Measurements from ENCODE around the gene GDF11.

Gene GDF11

DNA sequence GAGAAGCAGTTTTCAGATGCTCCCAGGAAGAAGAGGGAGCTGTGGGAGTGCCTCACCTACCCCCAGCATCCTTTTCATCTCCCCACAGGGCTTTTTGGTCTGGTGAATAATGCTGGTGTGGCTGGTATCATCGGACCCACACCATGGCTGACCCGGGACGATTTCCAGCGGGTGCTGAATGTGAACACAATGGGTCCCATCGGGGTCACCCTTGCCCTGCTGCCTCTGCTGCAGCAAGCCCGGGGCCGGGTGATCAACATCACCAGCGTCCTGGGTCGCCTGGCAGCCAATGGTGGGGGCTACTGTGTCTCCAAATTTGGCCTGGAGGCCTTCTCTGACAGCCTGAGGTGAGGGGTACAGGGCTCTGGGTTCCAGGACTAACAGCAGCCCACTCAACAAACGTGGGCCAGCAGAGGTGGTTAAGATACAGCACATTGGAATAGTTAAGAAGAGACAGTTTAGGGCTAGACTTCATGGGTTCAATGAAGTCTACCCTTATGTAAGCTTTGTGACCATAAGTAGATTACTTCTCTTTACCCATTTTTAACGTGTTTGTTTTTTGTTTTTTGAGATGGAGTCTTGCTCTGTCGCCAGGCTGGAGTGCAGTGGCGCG, 21.2 kb upstream of the GDF11 start:
- no peaks in the 10 kb centered on the region for H3K9me3 ChIP-seq (ENCODE audit: low read length)
- peaks cover 33% of the 10 kb centered on the region for H3K36me3 ChIP-seq (ENCODE audit: insufficient read depth, low read length)
- H3K27me3 ChIP-seq (ENCODE audit: insufficient read depth, low read length), result no peaks in the 10 kb centered on the region
- H2AFZ ChIP-seq (ENCODE audit: low read depth, low read length), result no peak overlapping the region
- H3K4me3 ChIP-seq (ENCODE audit: low read length), result no peak overlapping the region
- peaks cover 22% of the 10 kb centered on the region for H3K4me1 ChIP-seq (ENCODE audit: insufficient read depth, low read length)

DNA sequence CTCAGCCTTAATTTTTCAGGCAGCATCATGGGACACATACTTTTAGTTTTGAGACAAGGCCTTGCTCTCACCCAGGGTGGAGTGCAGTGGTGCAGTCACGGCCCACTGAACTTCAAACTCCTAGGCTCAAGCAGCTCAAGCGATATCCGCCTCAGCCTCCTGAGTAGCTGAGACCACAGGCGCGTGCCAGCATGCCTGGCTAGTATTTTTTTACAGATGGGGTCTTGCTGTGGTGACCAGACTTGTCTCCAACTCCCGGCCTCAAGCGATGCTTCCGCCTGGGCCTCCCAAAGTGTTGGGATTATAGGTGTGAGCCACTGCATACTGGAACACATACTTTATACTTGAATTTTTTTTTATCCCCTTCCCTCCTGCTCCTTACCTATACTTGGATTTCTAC, 20.0 kb upstream of the GDF11 start:
- Histone ChIP-seq H3K36me3 (ENCODE audit: insufficient read depth, low read length) (peaks cover 36% of the 10 kb centered on the region), H2AFZ (ENCODE audit: low read depth, low read length) (no peak overlapping the region), H3K27me3 (ENCODE audit: insufficient read depth, low read length) (no peaks in the 10 kb centered on the region), H3K4me3 (ENCODE audit: low read length) (no peak overlapping the region), H3K4me1 (ENCODE audit: insufficient read depth, low read length) (peaks cover 22% of the 10 kb centered on the region), H3K9me3 (ENCODE audit: low read length) (no peaks in the 10 kb centered on the region)

DNA sequence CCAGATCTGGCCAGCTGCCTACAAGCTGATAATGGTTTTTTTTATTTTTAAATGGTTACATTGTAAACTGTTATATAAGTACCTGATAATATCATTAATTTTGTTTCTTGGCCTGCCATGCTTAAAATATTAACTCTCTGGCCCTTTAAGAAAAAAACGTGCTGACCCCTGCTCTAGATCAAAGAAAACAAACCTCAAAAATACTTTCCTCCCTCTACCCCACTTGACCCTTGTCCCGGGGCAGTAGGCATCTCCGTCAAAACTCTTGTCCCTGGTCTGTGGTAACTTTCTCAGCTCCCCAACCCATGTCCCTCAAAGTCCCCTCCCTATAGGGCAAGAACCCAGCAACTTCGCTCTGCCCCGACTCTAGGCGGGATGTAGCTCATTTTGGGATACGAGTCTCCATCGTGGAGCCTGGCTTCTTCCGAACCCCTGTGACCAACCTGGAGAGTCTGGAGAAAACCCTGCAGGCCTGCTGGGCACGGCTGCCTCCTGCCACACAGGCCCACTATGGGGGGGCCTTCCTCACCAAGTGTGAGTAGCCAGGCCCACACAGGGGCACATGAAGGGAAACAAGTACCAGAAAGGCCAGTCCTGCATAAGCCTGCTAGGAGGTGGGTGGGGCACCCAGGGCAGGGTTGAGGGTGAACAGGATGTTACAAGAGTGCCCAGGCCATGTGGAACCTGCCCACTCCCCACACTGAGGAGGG, 19.3 kb upstream of the GDF11 start:
- Histone ChIP-seq H3K27me3 (ENCODE audit: insufficient read depth, low read length) (no peaks in the 10 kb centered on the region), H3K36me3 (ENCODE audit: insufficient read depth, low read length) (peaks cover 36% of the 10 kb centered on the region), H3K4me3 (ENCODE audit: low read length) (no peak overlapping the region), H2AFZ (ENCODE audit: low read depth, low read length) (no peak overlapping the region), H3K4me1 (ENCODE audit: insufficient read depth, low read length) (peaks cover 20% of the 10 kb centered on the region), H3K9me3 (ENCODE audit: low read length) (no peaks in the 10 kb centered on the region)

GRCh38 chr12:55724226-55724939, 18.5 kb upstream of the GDF11 start:
- Histone ChIP-seq H3K9me3 (ENCODE audit: low read length) (no peaks in the 10 kb centered on the region), H3K4me1 (ENCODE audit: insufficient read depth, low read length) (peaks cover 20% of the 10 kb centered on the region), H3K4me3 (ENCODE audit: low read length) (no peak overlapping the region), H3K27me3 (ENCODE audit: insufficient read depth, low read length) (no peaks in the 10 kb centered on the region), H2AFZ (ENCODE audit: low read depth, low read length) (no peak overlapping the region), H3K36me3 (ENCODE audit: insufficient read depth, low read length) (peaks cover 36% of the 10 kb centered on the region)

GRCh38 chr12:55724940-55725309, 18.0 kb upstream of the GDF11 start:
- H3K27me3 ChIP-seq (ENCODE audit: insufficient read depth, low read length), result no peaks in the 10 kb centered on the region
- H3K36me3 ChIP-seq (ENCODE audit: insufficient read depth, low read length), result peaks cover 36% of the 10 kb centered on the region
- peaks cover 20% of the 10 kb centered on the region for H3K4me1 ChIP-seq (ENCODE audit: insufficient read depth, low read length)
- H3K9me3 ChIP-seq (ENCODE audit: low read length), result no peaks in the 10 kb centered on the region
- H2AFZ ChIP-seq (ENCODE audit: low read depth, low read length), result no peak overlapping the region
- H3K4me3 ChIP-seq (ENCODE audit: low read length), result no peak overlapping the region

- Histone ChIP-seq H3K27me3 (ENCODE audit: insufficient read depth, low read length) (no peaks in the 10 kb centered on the region), H3K36me3 (ENCODE audit: insufficient read depth, low read length) (peaks cover 31% of the 10 kb centered on the region), H3K9me3 (ENCODE audit: low read length) (no peaks in the 10 kb centered on the region), H3K4me3 (ENCODE audit: low read length) (no peak overlapping the region), H3K4me1 (ENCODE audit: insufficient read depth, low read length) (peaks cover 24% of the 10 kb centered on the region), H2AFZ (ENCODE audit: low read depth, low read length) (no peak overlapping the region)
These were observed 17.4 kb upstream of the GDF11 start for GRCh38 chr12:55725556-55725955.

- Histone ChIP-seq H3K9me3 (ENCODE audit: low read length) (no peaks in the 10 kb centered on the region), H3K4me1 (ENCODE audit: insufficient read depth, low read length) (peaks cover 28% of the 10 kb centered on the region), H3K4me3 (ENCODE audit: low read length) (peak overlapping the region; percentile 71), H3K36me3 (ENCODE audit: insufficient read depth, low read length) (peaks cover 28% of the 10 kb centered on the region), H2AFZ (ENCODE audit: low read depth, low read length) (no peak overlapping the region), H3K27me3 (ENCODE audit: insufficient read depth, low read length) (no peaks in the 10 kb centered on the region)
These were observed 16.0 kb upstream of the GDF11 start for GRCh38 chr12:55726971-55727370.

GRCh38 chr12:55727643-55728185, 15.2 kb upstream of the GDF11 start:
- no peaks in the 10 kb centered on the region for H3K9me3 ChIP-seq (ENCODE audit: low read length)
- peaks cover 28% of the 10 kb centered on the region for H3K4me1 ChIP-seq (ENCODE audit: insufficient read depth, low read length)
- H3K27me3 ChIP-seq (ENCODE audit: insufficient read depth, low read length), result no peaks in the 10 kb centered on the region
- peaks cover 28% of the 10 kb centered on the region for H3K36me3 ChIP-seq (ENCODE audit: insufficient read depth, low read length)
- no peak overlapping the region for H2AFZ ChIP-seq (ENCODE audit: low read depth, low read length)
- peak overlapping the region; percentile 71 for H3K4me3 ChIP-seq (ENCODE audit: low read length)

DNA sequence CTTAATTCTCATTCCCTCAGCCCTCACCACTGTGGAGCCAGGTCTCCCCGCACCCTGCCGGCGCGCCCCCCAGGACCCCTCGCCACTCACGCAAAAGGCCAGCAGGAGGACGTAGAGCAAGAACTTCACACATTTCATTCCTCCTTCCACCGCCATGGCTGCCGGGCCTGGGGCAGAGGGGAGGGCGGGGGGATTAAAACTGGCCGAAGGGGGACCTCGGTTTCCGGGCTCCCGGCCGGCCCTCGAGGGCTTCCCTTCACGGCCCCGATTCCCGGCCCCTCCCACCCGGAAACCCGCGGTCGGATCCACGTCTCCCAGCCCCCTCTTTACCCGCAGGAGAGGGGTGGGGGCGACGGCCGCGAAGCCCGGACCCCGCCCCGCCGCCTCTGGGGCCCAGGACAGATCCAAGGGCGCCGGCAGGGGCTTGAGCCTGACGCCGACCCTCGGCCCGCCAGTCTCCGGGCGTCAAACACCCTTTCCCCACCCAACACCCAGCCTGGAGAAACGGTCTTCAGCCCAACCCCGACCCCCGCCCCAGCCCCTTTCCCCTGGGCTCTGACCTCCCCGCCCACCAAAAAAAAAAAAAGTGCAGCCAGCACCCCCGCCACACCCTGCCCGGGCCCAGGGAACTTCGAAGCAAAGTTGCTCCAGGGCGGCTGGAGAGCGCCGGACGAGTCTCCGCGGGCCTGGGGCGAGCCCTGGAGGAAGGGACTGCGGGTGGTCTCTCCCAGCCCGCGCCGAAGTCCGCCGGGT, 14.6 kb upstream of the GDF11 start:
- Histone ChIP-seq H3K4me3 (ENCODE audit: low read length) (peak overlapping the region; percentile 71), H3K27me3 (ENCODE audit: insufficient read depth, low read length) (no peaks in the 10 kb centered on the region), H3K4me1 (ENCODE audit: insufficient read depth, low read length) (peaks cover 28% of the 10 kb centered on the region)

GRCh38 chr12:55728939-55729818, 13.7 kb upstream of the GDF11 start, which contains the start of gene CD63:
Gene CD63, minus strand, starts transcription at chr12:55729009. Its CDS starts 668 bp downstream, at chr12:55728341.
- H3K36me3 ChIP-seq (ENCODE audit: insufficient read depth, low read length), result peaks cover 25% of the 10 kb centered on the region
- H3K9me3 ChIP-seq (ENCODE audit: low read length), result no peaks in the 10 kb centered on the region
- H3K4me3 ChIP-seq (ENCODE audit: low read length), result peak within 1 kb of the TSS; percentile 71
- H3K27me3 ChIP-seq (ENCODE audit: insufficient read depth, low read length), result no peaks in the 10 kb centered on the region
- H3K4me1 ChIP-seq (ENCODE audit: insufficient read depth, low read length), result peaks cover 28% of the 10 kb centered on the region
- peak within 1 kb of the TSS; percentile 29 for H2AFZ ChIP-seq (ENCODE audit: low read depth, low read length)

More for the DNA sequence above, 14.6 kb upstream of the GDF11 start:
- H2AFZ ChIP-seq (ENCODE audit: low read depth, low read length), result no peak overlapping the region
- no peaks in the 10 kb centered on the region for H3K9me3 ChIP-seq (ENCODE audit: low read length)
- peaks cover 28% of the 10 kb centered on the region for H3K36me3 ChIP-seq (ENCODE audit: insufficient read depth, low read length)

- H3K4me1 ChIP-seq (ENCODE audit: insufficient read depth, low read length), result peaks cover 27% of the 10 kb centered on the region
- H3K27me3 ChIP-seq (ENCODE audit: insufficient read depth, low read length), result no peaks in the 10 kb centered on the region
- H3K9me3 ChIP-seq (ENCODE audit: low read length), result no peaks in the 10 kb centered on the region
- H3K36me3 ChIP-seq (ENCODE audit: insufficient read depth, low read length), result peaks cover 16% of the 10 kb centered on the region
- H2AFZ ChIP-seq (ENCODE audit: low read depth, low read length), result peak overlapping the region; percentile 29
- H3K4me3 ChIP-seq (ENCODE audit: low read length), result peak overlapping the region; percentile 71
These were observed 12.8 kb upstream of the GDF11 start for GRCh38 chr12:55729819-55730818.

All from neuron (in vitro differentiated cells).